ENCODE results near the gene SMIM29. TPM values are rescaled to one million over a fixed set of nuclear protein-coding genes. Genes with fewer than 3 reads are reported as not detected.

The SMIM29 gene
- total RNA-seq, 1 donor from 2014 or later: 25.8 TPM

- peak overlapping the region; percentile 53 for H3K27ac Mint-ChIP-seq
- CTCF ChIA-PET: interaction anchor here (1.1 to 1.4 kb wide), 3 partner anchors 44 to 175 kb away, joined by 3 to 5 read pairs (median 3); no protein-coding TSS in a partner anchor
- TF ChIP-seq CTCF (IDR thresholded peaks at IDR 0.05): no peak
- intact Hi-C loops (cut with micrococcal nuclease): no loop called here
- no peaks in the 10 kb centered on the region for H3K27me3 Mint-ChIP-seq
- peaks cover 67% of the 10 kb centered on the region for H3K36me3 Mint-ChIP-seq (ENCODE audit: low read depth)
- no peak overlapping the region for H3K4me3 Mint-ChIP-seq
- no peak for ATAC-seq (ENCODE audit: low read depth)
- peaks cover 56% of the 10 kb centered on the region for H3K4me1 Mint-ChIP-seq
- POLR2A ChIA-PET: interaction anchor here (0.7 to 1.0 kb wide), 3 partner anchors 8 to 19 kb away, joined by 3 to 5 read pairs (median 3); partner anchors contain the start of gene SMIM29
- H3K9me3 Mint-ChIP-seq: no peaks in the 10 kb centered on the region
- DNase-seq: no peak
Measured at GRCh38 chr6:34240329-34241248, 8.2 kb downstream of the SMIM29 start.

- H3K4me1 Mint-ChIP-seq: peaks cover 52% of the 10 kb centered on the region
- no peak overlapping the region for H3K4me3 Mint-ChIP-seq
- CTCF ChIA-PET: interaction anchor here (1.1 to 1.4 kb wide), 3 partner anchors 44 to 176 kb away, joined by 3 to 5 read pairs (median 3); no protein-coding TSS in a partner anchor
- no peak overlapping the region for H3K27ac Mint-ChIP-seq
- DNase-seq (no peak), ATAC-seq (ENCODE audit: low read depth) (no peak)
- H3K27me3 Mint-ChIP-seq: no peaks in the 10 kb centered on the region
- no peak for TF ChIP-seq CTCF (IDR thresholded peaks at IDR 0.05)
- H3K36me3 Mint-ChIP-seq (ENCODE audit: low read depth): peaks cover 60% of the 10 kb centered on the region
- no peaks in the 10 kb centered on the region for H3K9me3 Mint-ChIP-seq
- intact Hi-C loops (cut with micrococcal nuclease): loop anchor here (5.0 kb wide), 1 partner anchor 1017 kb away; the partner anchor contains the start of gene ZNF76
- POLR2A ChIA-PET: interaction anchor here (0.7 to 1.0 kb wide), 2 partner anchors 9 to 18 kb away, joined by 3 read pairs; partner anchors contain the start of gene SMIM29
Measured at GRCh38 chr6:34239893-34240292, 8.9 kb downstream of the SMIM29 start.

- Mint-ChIP-seq H3K36me3 (ENCODE audit: low read depth) (peaks cover 55% of the 10 kb centered on the region), H3K4me1 (peaks cover 51% of the 10 kb centered on the region), H3K4me3 (peak overlapping the region; percentile 35), H3K27ac (peak overlapping the region; percentile 87), H3K27me3 (no peaks in the 10 kb centered on the region), H3K9me3 (no peaks in the 10 kb centered on the region)
- intact Hi-C loops (cut with micrococcal nuclease): loop anchor here (5.0 kb wide), 1 partner anchor 1018 kb away; the partner anchor contains the start of gene ZNF76
- ATAC-seq (ENCODE audit: low read depth) (no peak), DNase-seq (no peak)
- no peak for TF ChIP-seq CTCF (IDR thresholded peaks at IDR 0.05)
- ChIA-PET POLR2A (no interaction called here), CTCF (interaction anchor here (1.1 to 1.4 kb wide), 3 partner anchors 43 to 176 kb away, joined by 3 to 5 read pairs (median 3); no protein-coding TSS in a partner anchor)
Measured at GRCh38 chr6:34239500-34239825, 9.3 kb downstream of the SMIM29 start.

- no peak for DNase-seq
- Mint-ChIP-seq H3K36me3 (ENCODE audit: low read depth) (peaks cover 49% of the 10 kb centered on the region), H3K27me3 (no peaks in the 10 kb centered on the region), H3K4me1 (peaks cover 51% of the 10 kb centered on the region), H3K27ac (peak overlapping the region; percentile 87), H3K4me3 (peak overlapping the region; percentile 86), H3K9me3 (no peaks in the 10 kb centered on the region)
- no peak for TF ChIP-seq CTCF (IDR thresholded peaks at IDR 0.05)
- intact Hi-C loops (cut with micrococcal nuclease): loop anchor here (1.0 to 5.0 kb wide), 3 partner anchors 7 to 1018 kb away; partner anchors contain the start of genes NUDT3 and ZNF76
- ChIA-PET POLR2A (interaction anchor here (0.6 to 3.2 kb wide), 2 partner anchors 14 to 15 kb away, joined by 7 to 297 read pairs; no protein-coding TSS in a partner anchor), CTCF (no interaction called here)
- no peak for ATAC-seq (ENCODE audit: low read depth)
Measured at GRCh38 chr6:34238585-34239499, 10.0 kb downstream of the SMIM29 start.

All from activated B cell treated with CpG ODN at 0.5 μM for 24 hours (primary cell).